ENCODE results near the gene CCT8L2.
"Not testable (repeated sequence)": the region's sequence is repeated elsewhere in the genome, so short reads cannot be mapped to it uniquely, and the experiment has no call there.

The CCT8L2 gene

GRCh38 chr22:16592710-16593109 is at the start of gene CCT8L2:
CCT8L2 (minus strand) TSS chr22:16592810; CDS start chr22:16592550, 260 bp downstream.
- not testable (repeated sequence) for H3K36me3 ChIP-seq (ENCODE audit: control insufficient read depth, insufficient read depth, low read length); H3K27me3 ChIP-seq (replicated peaks; ENCODE audit: control insufficient read depth, insufficient read depth, low read length); H3K4me3 ChIP-seq (replicated peaks; ENCODE audit: low read depth, low read length); DNase-seq (ENCODE audit: extremely low read depth, insufficient read length)

DNA sequence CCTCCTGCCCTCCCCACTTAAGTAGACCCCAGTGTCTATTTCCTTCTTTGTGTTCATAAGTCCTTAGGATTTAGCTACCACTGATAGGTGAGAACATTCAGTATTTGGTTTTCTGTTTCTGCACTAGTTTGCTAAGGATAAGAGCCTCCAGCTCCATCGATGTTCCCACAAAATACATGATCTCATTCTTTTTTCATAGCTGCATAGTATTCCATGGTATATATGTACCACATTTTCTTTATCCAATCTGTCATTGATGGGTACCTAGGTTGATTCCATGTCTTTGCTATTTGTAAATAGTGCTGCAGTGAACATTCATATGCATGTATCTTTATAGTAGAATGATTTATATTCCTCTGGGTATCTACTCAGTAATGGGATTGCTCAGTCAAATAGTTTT is 42.8 kb upstream of the CCT8L2 start:
- H3K27me3 ChIP-seq (replicated peaks; ENCODE audit: control insufficient read depth, insufficient read depth, low read length); H3K4me3 ChIP-seq (replicated peaks; ENCODE audit: low read depth, low read length); H3K36me3 ChIP-seq (ENCODE audit: control insufficient read depth, insufficient read depth, low read length); DNase-seq (ENCODE audit: extremely low read depth, insufficient read length): not testable (repeated sequence)

GRCh38 chr22:16634092-16634491 is 41.5 kb upstream of the CCT8L2 start:
- not testable (repeated sequence) for H3K27me3 ChIP-seq (replicated peaks; ENCODE audit: control insufficient read depth, insufficient read depth, low read length); DNase-seq (ENCODE audit: extremely low read depth, insufficient read length); H3K36me3 ChIP-seq (ENCODE audit: control insufficient read depth, insufficient read depth, low read length); H3K4me3 ChIP-seq (replicated peaks; ENCODE audit: low read depth, low read length)

DNA sequence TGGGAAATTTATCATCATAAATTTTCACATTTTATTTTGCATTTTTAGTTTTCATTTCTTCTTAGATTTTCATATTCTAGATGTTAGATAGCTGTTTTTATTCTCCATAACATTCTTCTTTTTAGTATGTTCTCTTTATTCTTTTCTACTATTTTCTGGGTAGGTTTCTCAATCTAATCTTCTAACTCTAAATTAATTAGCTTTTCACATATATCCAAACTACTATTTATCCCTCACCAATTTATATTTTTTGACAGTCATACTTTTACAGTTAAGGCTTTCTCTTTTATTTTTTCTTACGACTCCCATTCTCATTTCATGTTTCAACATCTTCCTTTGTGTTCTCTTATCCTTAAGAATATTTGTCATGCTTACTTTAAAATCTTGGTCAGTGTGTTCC is 35.9 kb upstream of the CCT8L2 start:
- not testable (repeated sequence) for H3K27me3 ChIP-seq (replicated peaks; ENCODE audit: control insufficient read depth, insufficient read depth, low read length); H3K4me3 ChIP-seq (replicated peaks; ENCODE audit: low read depth, low read length); DNase-seq (ENCODE audit: extremely low read depth, insufficient read length); H3K36me3 ChIP-seq (ENCODE audit: control insufficient read depth, insufficient read depth, low read length)

- not testable (repeated sequence) for H3K4me3 ChIP-seq (replicated peaks; ENCODE audit: low read depth, low read length); H3K36me3 ChIP-seq (ENCODE audit: control insufficient read depth, insufficient read depth, low read length); DNase-seq (ENCODE audit: extremely low read depth, insufficient read length)
Measured at GRCh38 chr22:16625018-16625417, 32.4 kb upstream of the CCT8L2 start.

DNA sequence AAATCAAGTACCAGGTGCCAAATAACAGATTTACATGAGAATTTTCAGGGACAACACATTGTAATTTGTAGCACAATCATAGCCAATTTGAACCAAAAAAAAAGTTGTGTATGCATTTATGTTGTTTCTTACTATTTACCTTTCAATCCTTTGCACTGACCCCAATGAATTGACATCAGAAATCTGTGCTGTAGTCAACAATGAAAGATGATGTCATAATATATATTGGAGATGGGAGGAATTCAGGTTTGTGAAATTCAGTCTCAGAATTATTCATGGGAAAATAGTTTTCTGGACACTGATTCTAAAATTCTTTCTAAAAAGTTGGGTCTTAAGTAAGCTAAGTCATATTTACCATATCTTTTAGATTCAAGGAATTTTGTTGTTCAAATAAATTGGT is 31.0 kb upstream of the CCT8L2 start:
- H3K4me3 ChIP-seq (replicated peaks; ENCODE audit: low read depth, low read length); H3K27me3 ChIP-seq (replicated peaks; ENCODE audit: control insufficient read depth, insufficient read depth, low read length); H3K36me3 ChIP-seq (ENCODE audit: control insufficient read depth, insufficient read depth, low read length); DNase-seq (ENCODE audit: extremely low read depth, insufficient read length): not testable (repeated sequence)

More at GRCh38 chr22:16625018-16625417, 32.4 kb upstream of the CCT8L2 start:
- not testable (repeated sequence) for H3K27me3 ChIP-seq (replicated peaks; ENCODE audit: control insufficient read depth, insufficient read depth, low read length)

GRCh38 chr22:16617516-16617915 is 24.9 kb upstream of the CCT8L2 start:
- DNase-seq (ENCODE audit: extremely low read depth, insufficient read length); H3K4me3 ChIP-seq (replicated peaks; ENCODE audit: low read depth, low read length); H3K36me3 ChIP-seq (ENCODE audit: control insufficient read depth, insufficient read depth, low read length); H3K27me3 ChIP-seq (replicated peaks; ENCODE audit: control insufficient read depth, insufficient read depth, low read length): not testable (repeated sequence)

GRCh38 chr22:16616390-16616938 is 23.9 kb upstream of the CCT8L2 start:
- not testable (repeated sequence) for DNase-seq (ENCODE audit: extremely low read depth, insufficient read length); H3K27me3 ChIP-seq (replicated peaks; ENCODE audit: control insufficient read depth, insufficient read depth, low read length); H3K36me3 ChIP-seq (ENCODE audit: control insufficient read depth, insufficient read depth, low read length); H3K4me3 ChIP-seq (replicated peaks; ENCODE audit: low read depth, low read length)

- DNase-seq (ENCODE audit: extremely low read depth, insufficient read length); H3K36me3 ChIP-seq (ENCODE audit: control insufficient read depth, insufficient read depth, low read length); H3K27me3 ChIP-seq (replicated peaks; ENCODE audit: control insufficient read depth, insufficient read depth, low read length); H3K4me3 ChIP-seq (replicated peaks; ENCODE audit: low read depth, low read length): not testable (repeated sequence)
Measured at GRCh38 chr22:16615606-16616245, 23.1 kb upstream of the CCT8L2 start.

DNA sequence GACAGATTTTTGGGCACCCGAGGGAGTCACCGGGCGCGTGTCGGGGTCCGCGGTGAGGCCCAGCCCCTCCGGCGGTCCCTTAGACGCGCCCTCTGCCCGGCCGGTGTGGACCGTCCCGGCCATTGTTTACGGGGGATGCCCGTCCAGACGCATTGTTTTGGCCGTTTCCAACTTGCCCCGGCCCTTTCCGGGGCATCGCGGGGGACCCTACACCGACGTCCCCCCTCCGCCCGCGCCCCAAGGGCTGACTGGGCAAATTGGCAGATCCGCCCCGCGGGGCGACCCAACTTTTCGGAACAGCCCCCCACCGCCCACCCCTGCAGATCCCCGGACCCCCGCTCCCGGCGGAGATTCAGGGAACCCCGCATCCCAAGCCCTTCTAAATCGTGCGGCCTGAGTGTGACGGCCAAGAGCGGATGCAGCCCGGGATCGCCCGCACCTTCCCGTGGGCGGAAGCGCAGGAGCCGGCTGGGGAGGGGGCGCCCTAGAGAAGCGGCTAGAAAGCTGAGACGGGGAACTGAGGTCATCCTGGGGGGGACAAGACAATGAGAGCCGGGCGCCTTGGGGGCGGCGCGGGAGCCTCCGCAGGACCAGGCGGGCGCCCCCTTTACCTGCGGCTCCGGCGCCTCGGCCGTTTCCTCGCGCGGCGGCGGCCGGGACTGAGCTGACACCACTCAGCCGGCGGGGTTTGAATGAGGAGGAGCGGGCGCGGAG is 17.1 kb upstream of the CCT8L2 start:
- Histone ChIP-seq H3K27me3 (replicated peaks; ENCODE audit: control insufficient read depth, insufficient read depth, low read length) (no peaks in the 10 kb centered on the region), H3K4me3 (replicated peaks; ENCODE audit: low read depth, low read length) (no peak overlapping the region), H3K36me3 (ENCODE audit: control insufficient read depth, insufficient read depth, low read length) (no peaks in the 10 kb centered on the region)
- DNase-seq (ENCODE audit: extremely low read depth, insufficient read length) = no peak
- TF ChIP-seq, protein P1, sequence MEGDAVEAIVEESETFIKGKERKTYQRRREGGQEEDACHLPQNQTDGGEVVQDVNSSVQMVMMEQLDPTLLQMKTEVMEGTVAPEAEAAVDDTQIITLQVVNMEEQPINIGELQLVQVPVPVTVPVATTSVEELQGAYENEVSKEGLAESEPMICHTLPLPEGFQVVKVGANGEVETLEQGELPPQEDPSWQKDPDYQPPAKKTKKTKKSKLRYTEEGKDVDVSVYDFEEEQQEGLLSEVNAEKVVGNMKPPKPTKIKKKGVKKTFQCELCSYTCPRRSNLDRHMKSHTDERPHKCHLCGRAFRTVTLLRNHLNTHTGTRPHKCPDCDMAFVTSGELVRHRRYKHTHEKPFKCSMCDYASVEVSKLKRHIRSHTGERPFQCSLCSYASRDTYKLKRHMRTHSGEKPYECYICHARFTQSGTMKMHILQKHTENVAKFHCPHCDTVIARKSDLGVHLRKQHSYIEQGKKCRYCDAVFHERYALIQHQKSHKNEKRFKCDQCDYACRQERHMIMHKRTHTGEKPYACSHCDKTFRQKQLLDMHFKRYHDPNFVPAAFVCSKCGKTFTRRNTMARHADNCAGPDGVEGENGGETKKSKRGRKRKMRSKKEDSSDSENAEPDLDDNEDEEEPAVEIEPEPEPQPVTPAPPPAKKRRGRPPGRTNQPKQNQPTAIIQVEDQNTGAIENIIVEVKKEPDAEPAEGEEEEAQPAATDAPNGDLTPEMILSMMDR (IDR thresholded peaks at IDR 0.05; ENCODE audit: insufficient read depth, low read length, poor library complexity, severe bottlenecking) = no peak

All from GM06990 (cell line).